ENCODE data around the gene MAGI3. TPM values are rescaled to one million over a fixed set of nuclear protein-coding genes. Genes with fewer than 3 reads are reported as not detected.

MAGI3 gene
- total and polyA plus RNA-seq, 2 of the 13 experiments (the other 11 are each of a cell fraction or from before 2014, with no cell fraction given), result 4.0 to 11.8 TPM

DNA sequence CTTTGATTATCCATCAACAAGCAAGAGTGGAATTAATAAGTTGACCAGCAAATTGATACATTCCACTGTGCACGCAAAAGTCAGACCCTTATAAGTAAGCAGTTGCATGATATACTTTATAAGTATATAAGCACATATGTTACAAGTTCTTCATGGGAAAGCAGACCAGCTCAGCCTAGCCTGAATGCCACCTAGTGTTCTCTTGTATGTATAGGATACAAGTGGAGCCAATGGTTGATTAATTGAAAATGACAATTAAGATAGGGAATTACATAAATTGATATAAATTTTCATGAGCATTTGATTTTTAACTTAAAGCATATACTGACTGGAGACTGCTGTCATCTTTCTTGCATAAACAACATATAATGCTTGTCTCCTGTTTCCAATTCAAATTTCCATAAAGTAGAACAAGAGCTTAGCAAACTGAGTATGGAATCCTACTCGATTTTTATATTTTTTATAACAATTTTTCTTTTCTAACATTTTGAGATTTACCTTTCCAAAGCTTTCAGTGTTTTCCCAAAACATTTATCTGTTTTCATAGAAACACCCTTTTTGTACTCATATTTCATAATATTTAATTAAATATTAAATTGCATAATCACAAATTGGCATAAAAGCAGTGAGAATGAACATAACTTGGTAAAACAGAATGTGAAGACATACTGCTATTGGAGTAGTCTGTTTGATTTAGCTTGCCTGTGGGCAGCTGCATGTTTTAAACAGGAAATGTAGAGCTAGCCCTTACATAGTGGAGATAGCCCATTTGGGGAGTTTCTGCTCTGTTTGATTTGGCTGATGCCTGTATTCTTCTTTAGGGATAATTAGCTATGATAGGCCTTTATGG, 62.8 kb downstream of the MAGI3 start:
- Histone ChIP-seq H3K36me3 (replicated peaks in 1 of 2; ENCODE audit: control insufficient read depth in 1 of 2, insufficient read depth in 2 of 2, low read length in 2 of 2) (no peaks in the 10 kb centered on the region), H3K27ac (ENCODE audit: extremely low read length, insufficient read depth, low read length) (no peak overlapping the region), H3K9ac (ENCODE audit: insufficient read depth, low read depth, low read length) (no peak overlapping the region), H2AFZ (ENCODE audit: low read length) (no peak overlapping the region), H3K4me3 (replicated peaks in 1 of 3; ENCODE audit: insufficient read depth in 1 of 3, low read depth in 2 of 3, low read length in 3 of 3) (no peak overlapping the region), H4K20me1 (ENCODE audit: insufficient read depth, low read length) (no peaks in the 10 kb centered on the region), H3K27me3 (ENCODE audit: control insufficient read depth in 1 of 2, insufficient read depth in 2 of 2, low read length in 2 of 2) (no peaks in the 10 kb centered on the region), H3K4me1 (ENCODE audit: insufficient read depth, low read length) (peaks cover 28% of the 10 kb centered on the region), H3K9me3 (ENCODE audit: low read length) (no peaks in the 10 kb centered on the region), H3K79me2 (ENCODE audit: insufficient read depth, low read length) (peaks cover 20% of the 10 kb centered on the region), H3K4me2 (ENCODE audit: low read depth, low read length) (no peak overlapping the region)
- CTCF ChIA-PET (ENCODE audit: low intra/inter-chr PET ratio, low total read pairs), result interaction anchor here (2.6 kb wide), 1 partner anchor 312 kb away, joined by 11 read pairs; no protein-coding TSS in a partner anchor
- DNase-seq (ENCODE audit: low spot score), result peak; percentile 32
- no peak for TF ChIP-seq ZNF672 (CRISPR knock-in tag; IDR thresholded peaks at IDR 0.05)
- 0 out of 2 replicates have a peak, but pooled peaks have one; percentile 34 for TF ChIP-seq RAD21 (CRISPR knock-in tag; IDR thresholded peaks at IDR 0.05)
- no peak for TF ChIP-seq NAIF1 (CRISPR knock-in tag; IDR thresholded peaks at IDR 0.05; ENCODE audit: borderline replicate concordance)
- TF ChIP-seq, protein P1, sequence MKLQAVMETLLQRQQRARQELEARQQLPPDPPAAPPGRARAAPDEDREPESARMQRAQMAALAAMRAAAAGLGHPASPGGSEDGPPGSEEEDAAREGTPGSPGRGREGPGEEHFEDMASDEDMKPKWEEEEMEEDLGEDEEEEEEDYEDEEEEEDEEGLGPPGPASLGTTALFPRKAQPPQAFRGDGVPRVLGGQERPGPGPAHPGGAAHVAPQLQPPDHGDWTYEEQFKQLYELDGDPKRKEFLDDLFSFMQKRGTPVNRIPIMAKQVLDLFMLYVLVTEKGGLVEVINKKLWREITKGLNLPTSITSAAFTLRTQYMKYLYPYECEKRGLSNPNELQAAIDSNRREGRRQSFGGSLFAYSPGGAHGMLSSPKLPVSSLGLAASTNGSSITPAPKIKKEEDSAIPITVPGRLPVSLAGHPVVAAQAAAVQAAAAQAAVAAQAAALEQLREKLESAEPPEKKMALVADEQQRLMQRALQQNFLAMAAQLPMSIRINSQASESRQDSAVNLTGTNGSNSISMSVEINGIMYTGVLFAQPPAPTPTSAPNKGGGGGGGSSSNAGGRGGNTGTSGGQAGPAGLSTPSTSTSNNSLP (IDR thresholded peaks at IDR 0.05; ENCODE audit: low read depth, low read length), result peak; percentile 51; the same call in 1 of the 2 replicates
- peak; percentile 68 for TF ChIP-seq STAG1 (CRISPR knock-in tag; IDR thresholded peaks at IDR 0.05)
- TF ChIP-seq, protein P2, sequence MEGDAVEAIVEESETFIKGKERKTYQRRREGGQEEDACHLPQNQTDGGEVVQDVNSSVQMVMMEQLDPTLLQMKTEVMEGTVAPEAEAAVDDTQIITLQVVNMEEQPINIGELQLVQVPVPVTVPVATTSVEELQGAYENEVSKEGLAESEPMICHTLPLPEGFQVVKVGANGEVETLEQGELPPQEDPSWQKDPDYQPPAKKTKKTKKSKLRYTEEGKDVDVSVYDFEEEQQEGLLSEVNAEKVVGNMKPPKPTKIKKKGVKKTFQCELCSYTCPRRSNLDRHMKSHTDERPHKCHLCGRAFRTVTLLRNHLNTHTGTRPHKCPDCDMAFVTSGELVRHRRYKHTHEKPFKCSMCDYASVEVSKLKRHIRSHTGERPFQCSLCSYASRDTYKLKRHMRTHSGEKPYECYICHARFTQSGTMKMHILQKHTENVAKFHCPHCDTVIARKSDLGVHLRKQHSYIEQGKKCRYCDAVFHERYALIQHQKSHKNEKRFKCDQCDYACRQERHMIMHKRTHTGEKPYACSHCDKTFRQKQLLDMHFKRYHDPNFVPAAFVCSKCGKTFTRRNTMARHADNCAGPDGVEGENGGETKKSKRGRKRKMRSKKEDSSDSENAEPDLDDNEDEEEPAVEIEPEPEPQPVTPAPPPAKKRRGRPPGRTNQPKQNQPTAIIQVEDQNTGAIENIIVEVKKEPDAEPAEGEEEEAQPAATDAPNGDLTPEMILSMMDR (CRISPR knock-in tag; IDR thresholded peaks at IDR 0.05), result peak; percentile 57
- peak; percentile 53 for TF ChIP-seq SMC3 (IDR thresholded peaks at IDR 0.05; ENCODE audit: low read length)
- FAIRE-seq, result no peak
- no TSS peak for BruUV-seq (replicated peaks)
- intact Hi-C loops (cut with micrococcal nuclease; ENCODE audit: unreplicated experiment) (loop anchor here (1.0 to 10.0 kb wide), 4 partner anchors 52 to 313 kb away; no protein-coding TSS in a partner anchor), in situ Hi-C loops (cut with HindIII; ENCODE audit: extremely low pct_ligation_motif_present, low pct_unique_long_range_greater_than_20kb) (no loop called here)
- ATAC-seq, result peak; percentile 64; the same call in 2 of the 3 replicates
- POLR2A ChIA-PET, result interaction anchor here (1.0 kb wide), 1 partner anchor 63 kb away, joined by 3 read pairs; the partner anchor contains the start of gene MAGI3
- WGBS (ENCODE audit: low lambda C conversion rate), result 54% methylated on average over 2 of the region's 2 CpGs
